ENCODE measurements around the gene GALNT14.

- no peak for TF ChIP-seq POLR2A (IDR thresholded peaks at IDR 0.05)
- no peak for TF ChIP-seq CTCF (IDR thresholded peaks at IDR 0.05)
These were observed 188.8 kb downstream of the GALNT14 start for GRCh38 chr2:30949435-30949834.

Measured in suprapubic skin (tissue), 3 donors.